ENCODE data around the gene TMEM132D.

The TMEM132D gene

GRCh38 chr12:129534966-129535750, 368.7 kb downstream of the TMEM132D start:
- DNase-seq (ENCODE audit: low spot score), result no peak

DNA sequence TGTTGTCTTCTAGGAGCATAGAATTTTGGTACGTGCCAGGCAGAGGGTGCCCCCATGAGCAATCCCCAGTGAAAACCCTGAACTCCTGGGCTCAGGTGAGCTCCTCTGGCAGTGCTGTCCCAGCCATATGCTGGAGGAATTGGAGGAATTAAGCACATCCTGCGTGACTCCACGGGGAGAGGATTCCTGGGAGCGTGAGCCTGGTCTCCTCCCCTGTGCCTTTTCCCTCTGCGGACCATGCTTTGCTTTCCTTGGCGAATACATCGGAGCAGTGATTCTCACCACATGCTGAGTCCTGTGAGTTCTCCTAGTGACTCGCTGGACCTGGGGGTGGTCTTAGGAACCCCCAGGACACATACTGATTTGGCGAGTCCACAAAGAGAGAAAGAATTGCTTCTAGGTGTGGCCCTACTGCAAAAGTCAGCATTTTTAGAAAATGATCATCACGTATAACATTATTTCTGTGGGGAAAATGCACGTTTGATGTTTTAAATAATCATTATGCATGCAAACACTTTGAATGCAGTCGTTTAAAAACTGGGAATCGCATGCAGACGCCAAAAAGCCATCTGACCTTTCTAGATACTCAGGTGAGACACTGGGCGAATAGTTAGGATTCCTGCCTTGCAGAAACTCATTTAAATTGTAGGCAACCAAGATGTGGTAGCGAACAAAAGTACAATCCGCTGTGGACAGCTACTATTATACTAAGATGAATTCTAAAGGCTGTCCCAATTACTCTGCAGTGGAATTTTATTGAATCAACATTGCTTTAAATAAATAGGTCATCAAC, 370.9 kb downstream of the TMEM132D start:
- no peak for DNase-seq (ENCODE audit: low spot score)

DNA sequence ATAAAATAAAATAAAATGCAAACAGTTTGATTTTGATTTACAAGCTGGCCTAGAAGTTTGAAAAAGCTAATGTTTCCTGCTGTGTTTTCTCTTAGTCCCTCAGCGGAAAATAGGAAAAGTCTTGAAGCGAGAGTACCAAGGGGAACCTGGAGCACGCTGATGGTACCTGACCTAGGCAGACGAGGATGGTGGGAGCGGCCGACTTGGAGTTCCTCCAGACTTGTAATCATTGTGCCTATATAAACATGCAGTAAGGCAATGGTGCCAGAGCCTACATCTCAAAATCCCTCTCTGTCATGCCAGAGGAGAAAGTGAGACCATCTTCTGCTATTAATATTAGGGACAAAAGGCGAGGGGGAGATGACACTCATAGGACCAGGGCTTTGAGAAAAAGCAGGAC, 371.7 kb downstream of the TMEM132D start:
- DNase-seq (ENCODE audit: low spot score), result no peak

GRCh38 chr12:129530984-129531383, 372.8 kb downstream of the TMEM132D start:
- DNase-seq (ENCODE audit: low spot score), result no peak

DNA sequence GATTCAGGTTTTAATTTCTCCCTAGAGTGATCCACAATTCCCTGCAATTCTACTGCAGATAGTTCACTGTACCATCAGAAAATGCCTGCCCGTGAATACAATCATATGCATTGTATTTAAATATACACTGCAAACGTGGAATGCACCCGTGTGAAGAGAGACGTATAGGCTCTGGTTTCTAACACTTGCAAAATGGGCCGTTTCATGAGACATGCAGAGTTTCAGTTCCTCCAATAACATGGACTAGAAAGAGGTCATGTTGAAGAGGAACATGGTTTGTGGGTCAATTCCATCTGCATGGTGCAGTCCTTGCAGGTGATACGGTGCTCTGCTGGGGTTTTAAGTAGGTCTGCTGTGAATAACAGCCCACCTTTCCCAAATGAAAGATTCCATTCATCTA, 373.3 kb downstream of the TMEM132D start:
- DNase-seq (ENCODE audit: low spot score), result no peak

GRCh38 chr12:129527506-129527905, 376.3 kb downstream of the TMEM132D start:
- no peak for DNase-seq (ENCODE audit: low spot score)

DNA sequence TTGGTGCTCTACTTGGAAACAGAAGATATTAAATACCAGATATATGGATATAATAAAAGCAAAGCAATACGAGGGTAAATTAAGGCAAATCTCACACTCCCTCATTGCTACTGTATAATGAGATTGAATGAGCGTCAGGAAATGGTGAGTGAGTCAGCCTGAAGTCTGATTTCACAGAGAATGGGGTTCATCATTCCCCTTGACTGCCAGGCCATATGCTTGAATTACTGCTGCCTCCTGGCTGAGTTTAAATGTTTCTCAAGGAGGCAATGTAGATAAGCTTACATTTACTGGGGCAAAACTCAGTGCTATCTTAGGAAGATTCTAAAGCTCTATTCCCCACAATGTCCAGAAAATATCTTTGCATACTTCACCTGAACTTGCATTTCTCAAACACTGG, 380.2 kb downstream of the TMEM132D start:
- DNase-seq (ENCODE audit: low spot score), result no peak

DNA sequence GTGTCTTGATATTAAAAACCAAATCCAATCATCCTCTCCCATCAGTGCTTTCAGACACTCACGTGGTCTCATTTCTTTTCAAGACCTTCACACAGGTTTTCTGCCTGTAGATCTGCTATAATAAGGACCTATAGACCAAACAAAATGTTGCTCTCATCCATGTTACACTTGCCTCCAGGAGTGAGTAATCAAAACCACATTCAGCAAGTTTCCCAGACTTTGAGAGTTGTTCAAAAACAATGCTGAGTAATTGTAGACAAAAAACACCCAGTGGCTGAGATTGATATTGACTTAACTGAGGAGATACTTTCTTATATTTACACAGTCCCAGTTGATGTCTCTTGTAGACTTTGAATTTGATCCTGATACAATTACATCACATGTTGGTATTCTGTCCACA, 383.1 kb downstream of the TMEM132D start:
- DNase-seq (ENCODE audit: low spot score), result no peak

- DNase-seq (ENCODE audit: low spot score), result no peak
Observed at GRCh38 chr12:129503802-129504201, 400.0 kb downstream of the TMEM132D start.

DNA sequence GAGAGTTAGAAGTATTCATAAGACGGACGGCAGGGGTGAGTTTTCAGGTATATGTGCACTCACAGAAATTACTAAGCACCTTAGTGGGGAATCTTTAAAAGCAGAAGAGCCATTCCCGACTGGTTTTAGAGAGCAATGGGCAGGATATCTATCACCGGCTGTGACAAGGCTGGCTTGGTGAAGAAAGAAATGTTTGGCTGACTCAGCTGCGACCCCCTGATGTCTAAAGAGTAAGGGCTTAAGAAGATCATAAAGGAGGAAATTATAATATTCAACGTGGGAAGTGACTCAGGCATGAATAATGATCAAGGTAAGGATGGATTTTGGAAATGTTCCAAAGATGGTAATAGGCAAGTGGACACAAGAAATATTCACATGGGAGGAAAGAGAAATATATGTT, 407.6 kb downstream of the TMEM132D start:
- DNase-seq (ENCODE audit: low spot score), result no peak

DNA sequence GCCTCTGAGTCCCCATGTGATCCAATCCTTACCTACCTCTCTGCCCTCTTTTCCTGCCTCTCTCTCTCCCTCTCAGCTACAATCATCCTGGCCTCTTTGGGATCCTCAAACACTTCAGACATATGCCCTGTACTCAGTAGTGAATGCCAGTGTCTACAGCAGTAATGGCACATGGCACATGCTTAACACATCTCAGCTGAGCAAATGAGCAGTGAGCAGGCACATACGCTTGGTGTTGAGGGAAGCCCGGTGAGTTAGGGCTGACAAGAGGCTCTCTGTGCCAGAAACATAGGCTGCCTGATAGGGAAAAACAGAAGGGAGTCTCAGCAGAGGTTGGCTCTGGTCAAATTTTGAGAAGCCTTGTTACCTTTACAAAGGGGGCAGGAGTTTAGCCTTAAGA, 409.1 kb downstream of the TMEM132D start:
- no peak for DNase-seq (ENCODE audit: low spot score)

GRCh38 chr12:129494260-129494659, 409.6 kb downstream of the TMEM132D start:
- no peak for DNase-seq (ENCODE audit: low spot score)

DNA sequence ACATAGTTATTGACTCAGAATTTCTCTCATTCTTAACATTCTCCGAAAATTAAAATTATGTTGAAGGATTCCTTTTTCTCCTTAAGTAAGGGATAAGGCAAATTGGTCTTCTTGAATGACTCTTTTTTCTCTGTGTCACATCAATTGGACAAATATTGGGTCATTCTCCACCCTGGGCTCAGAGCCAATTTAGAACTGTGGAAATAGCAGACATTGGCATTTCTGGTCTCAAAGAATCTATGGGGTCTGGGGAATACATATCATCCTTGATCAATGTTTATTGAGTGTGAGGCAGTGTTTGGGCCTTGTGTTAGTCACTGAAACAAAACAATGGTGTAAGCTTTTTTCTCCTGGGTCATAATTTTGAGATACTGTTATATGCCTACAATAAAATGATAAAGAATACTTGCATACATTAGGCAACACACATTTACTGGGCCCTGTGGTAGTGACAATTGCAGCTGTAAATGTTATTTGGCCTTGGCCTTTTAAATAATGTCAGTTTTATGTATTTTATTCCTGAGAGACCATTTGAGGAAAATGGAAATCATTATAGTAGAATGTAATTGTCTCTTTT, 414.6 kb downstream of the TMEM132D start:
- DNase-seq (ENCODE audit: low spot score), result no peak

- DNase-seq (ENCODE audit: low spot score), result no peak
Observed at GRCh38 chr12:129486931-129487330, 416.9 kb downstream of the TMEM132D start.

DNA sequence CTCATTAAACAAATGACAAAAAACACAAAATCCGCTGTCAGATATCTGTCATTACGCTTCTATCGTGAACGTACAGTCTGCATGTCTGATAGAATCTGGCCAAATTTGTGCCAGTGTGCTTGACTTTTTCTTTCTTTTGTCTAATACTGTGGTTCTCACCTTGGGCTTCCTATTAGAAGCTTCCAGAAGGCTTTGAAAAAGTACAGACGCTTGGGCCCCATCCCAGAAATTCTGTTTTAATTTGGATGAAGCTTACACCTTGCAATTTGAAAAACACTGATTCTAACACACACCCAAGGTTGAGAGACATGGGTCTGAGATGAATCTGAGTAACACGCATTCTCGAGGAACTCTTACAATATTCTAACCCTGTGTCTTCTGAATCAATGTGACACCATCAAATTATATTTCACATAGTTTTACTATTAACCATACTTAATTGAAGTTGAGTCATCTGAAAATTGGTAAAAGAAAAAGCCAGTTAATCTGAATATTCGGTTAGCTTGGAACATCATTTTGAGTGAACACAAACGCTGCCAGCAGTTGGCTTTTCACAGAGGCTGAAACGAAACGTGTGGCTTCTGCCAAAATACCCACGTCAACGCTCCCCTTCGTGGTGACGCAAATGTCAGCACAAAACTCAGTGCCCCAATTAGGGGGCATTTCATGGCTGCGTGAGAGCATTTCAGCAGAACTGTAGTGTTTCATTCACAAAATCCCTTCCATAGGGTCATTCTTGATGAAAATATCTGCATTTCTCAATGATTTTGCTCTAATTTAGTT, 420.5 kb downstream of the TMEM132D start:
- DNase-seq (ENCODE audit: low spot score), result no peak

DNA sequence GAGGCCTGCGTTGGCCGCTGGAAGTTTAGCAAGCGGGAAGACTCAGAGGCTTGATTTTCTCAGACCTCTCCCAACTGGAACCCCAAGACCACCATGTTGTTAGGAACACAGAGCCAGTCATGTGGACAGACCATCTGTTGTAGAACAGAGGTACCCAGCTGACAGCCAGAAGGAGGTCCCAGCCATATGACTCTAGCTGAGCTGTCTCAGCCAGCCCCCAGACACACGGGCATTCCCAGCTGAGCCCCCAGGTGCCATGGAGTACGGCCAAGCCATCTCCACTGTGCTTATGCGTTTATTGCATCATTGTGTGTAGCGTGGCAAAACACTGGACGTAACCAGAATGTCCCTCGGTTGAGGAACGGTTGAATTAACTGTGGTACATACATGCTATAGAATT, 421.9 kb downstream of the TMEM132D start:
- no peak for DNase-seq (ENCODE audit: low spot score)

GRCh38 chr12:129470196-129470595, 433.6 kb downstream of the TMEM132D start:
- no peak for DNase-seq (ENCODE audit: low spot score)

DNA sequence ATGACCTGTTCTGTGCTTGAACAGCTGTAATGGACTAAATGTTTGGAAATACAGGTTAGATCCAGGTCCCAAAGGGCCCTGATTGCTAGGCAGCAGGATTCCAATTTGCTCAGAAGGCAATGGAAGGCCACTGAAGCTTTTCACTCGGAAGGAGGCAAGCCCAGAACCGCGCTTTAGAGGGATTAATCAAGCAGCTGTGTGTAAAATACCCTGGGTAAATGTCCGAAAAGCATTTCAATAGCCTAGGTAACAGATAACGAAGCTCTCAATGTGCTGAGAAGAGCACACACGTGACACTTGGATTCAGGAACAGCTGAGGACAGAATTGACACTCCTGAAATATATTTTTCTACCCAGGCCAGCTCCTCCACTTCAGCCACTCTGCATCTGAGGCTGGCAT, 436.1 kb downstream of the TMEM132D start:
- no peak for DNase-seq (ENCODE audit: low spot score)

GRCh38 chr12:129467289-129467688, 436.5 kb downstream of the TMEM132D start:
- DNase-seq (ENCODE audit: low spot score), result no peak

GRCh38 chr12:129466499-129466898, 437.3 kb downstream of the TMEM132D start:
- DNase-seq (ENCODE audit: low spot score), result no peak

- DNase-seq (ENCODE audit: low spot score), result no peak
Observed at GRCh38 chr12:129459886-129460285, 443.9 kb downstream of the TMEM132D start.

GRCh38 chr12:129446696-129447095, 457.1 kb downstream of the TMEM132D start:
- no peak for DNase-seq (ENCODE audit: low spot score)
